Heart left ventricle (tissue), 16 donors: ENCODE results near the gene THSD4. TPM values are rescaled to one million over a fixed set of nuclear protein-coding genes. Genes with fewer than 3 reads are reported as not detected.

Source experiments
- ATAC-seq, 4 donors: fragments of 200-7000 bp; cut with Tn5 transposase; one replicate each; pipeline ENCODE4 v1.9.1; 2020 to 2022; ENCODE audit warnings: moderate library complexity in 4 of 4, mild to moderate bottlenecking in 3 of 4, moderate number of reproducible peaks in 1 of 4
- DNase-seq, 5 donors: peaks; one replicate each; pipeline ENCODE4 v3.0.0-alpha.2; 2020
- H3K27ac ChIP-seq, 12 donors: fragments of 200-600 bp; sonication (generic) in 4 of 12; one replicate each; pipeline versions ENCODE4 v1.5.0 to v1.8.0; 2016 to 2022; ENCODE audit warnings: mild to moderate bottlenecking in 2 of 12
- H3K27me3 ChIP-seq, 9 donors: fragments of 200-600 bp; sonication (generic) in 2 of 9; one replicate each; pipeline versions ENCODE4 v1.5.1 to v1.8.0; 2016 to 2022; ENCODE audit warnings: mild to moderate bottlenecking in 3 of 9
- H3K36me3 ChIP-seq, 9 donors: fragments of 200-600 bp; sonication (generic) in 2 of 9; one replicate each; pipeline versions ENCODE4 v1.5.0 to v1.8.0; 2018 to 2022; ENCODE audit warnings: mild to moderate bottlenecking in 2 of 9
- H3K4me1 ChIP-seq, 12 donors: fragments of 200-600 bp; sonication (generic) in 4 of 12; one replicate each; pipeline versions ENCODE4 v1.5.0 to v1.8.0; 2016 to 2022; ENCODE audit warnings: mild to moderate bottlenecking in 3 of 12
- H3K4me3 ChIP-seq, 12 donors: fragments of 200-600 bp; sonication (generic) in 4 of 12; one replicate each; pipeline versions ENCODE4 v1.5.0 to v1.8.0; 2017 to 2022; ENCODE audit warnings: mild to moderate bottlenecking in 9 of 12, moderate library complexity in 4 of 12
- H3K9me3 ChIP-seq, 12 donors: fragments of 200-600 bp; sonication (generic) in 4 of 12; one replicate each; pipeline versions ENCODE4 v1.5.0 to v1.8.0; 2016 to 2022; ENCODE audit warnings: mild to moderate bottlenecking in 1 of 12
- POLR2A ChIP-seq, 2 donors: fragments of 450-650 bp; IDR thresholded peaks; one replicate each; pipeline ENCODE4 v1.6.1; 2017; ENCODE audit warnings: antibody characterized with exemption in 2 of 2, mild to moderate bottlenecking in 2 of 2, moderate library complexity in 2 of 2
- WGBS, 4 donors: extraction: QIAGEN DNeasy Blood & Tissue Kit in 2 of 4; methylation state at CpG; one replicate each; pipeline versions ENCODE4 v1.1.5 to v1.1.7; 2013 to 2018; 5-methylcytosine and 5-hydroxymethylcytosine counted together
- intact Hi-C, 10 donors: fragments of 100-400 bp; cut with DNase I; formaldehyde crosslinking; loops; one replicate each; pipeline versions ENCODE4 v1.11.1 to v1.14.2; 2022
- polyA plus RNA-seq, 2 donors: library from polyadenylated mRNA; stranded (reverse); fragments of 200-250 nt; gene quantifications; one replicate each; pipeline ENCODE4 v1.2.3, GENCODE V29; 2013
- total RNA-seq, 9 donors: library from RNA; depleted of rRNA in 2 of 9; stranded (reverse); fragments of >200 nt in 2 of 9; fragmentation: NEBNext Ultra II Directional in 3 of 9; extraction: Animal tissue kit (Norgen Biotek cat#: 25700) in 3 of 9; gene quantifications; one replicate each; pipeline versions ENCODE4 v1.1.0 to v1.2.4, GENCODE V29; 2016 to 2023
- TF ChIP-seq, protein P1 (sequence below), 12 donors: fragments of 200-600 bp; sonication (generic) in 4 of 12; IDR thresholded peaks; one replicate each; pipeline versions ENCODE4 v1.5.0 to v1.8.0; 2018 to 2022; ENCODE audit warnings: antibody characterized with exemption in 12 of 12, mild to moderate bottlenecking in 5 of 12
- donor health status: ischemic (EF 13 %, LVEDD 7.1; RV severe dilation, severe dysfunction).
- donor health status: healthy with polysubstance abuse.
- donor health status: DM: no; HTN: yes; CAD: no.
- donor health status: DM: no; HTN: no; CAD: no.
- donor health status: ischemic (EF 25% LVEDD 6.9; RV normal size, moderate dysfunction).
- donor health status: ischemic (EF 25% LVEDD 5.7; RV mildly dilated, moderate dysfunction).
- donor health status: healthy.
- donor health status: DM: yes; HTN: yes; CAD: no.
- donor health status: ischemic (EF 35%, LVEDD 5.7; RV mildly dilated, moderate dysfunction).
- donor health status: nonischemic (EF 11% LVEDD 7.7; RV severe dilation, severe dysfunction).
- donor health status: DM: yes; HTN: yes; CAD: no.
- donor health status: PGD.
- donor health status: ischemic (EF 29% LVEDD 5.4; RV normal size, mild dysfunction).
- donor health status: nonischemic (EF 23%, LVEDD 6.1; RV moderate dilation, normal function).

THSD4 gene
- total and polyA plus RNA-seq, 11 donors, result 32.6 to 206 (median 93.2) TPM

DNA sequence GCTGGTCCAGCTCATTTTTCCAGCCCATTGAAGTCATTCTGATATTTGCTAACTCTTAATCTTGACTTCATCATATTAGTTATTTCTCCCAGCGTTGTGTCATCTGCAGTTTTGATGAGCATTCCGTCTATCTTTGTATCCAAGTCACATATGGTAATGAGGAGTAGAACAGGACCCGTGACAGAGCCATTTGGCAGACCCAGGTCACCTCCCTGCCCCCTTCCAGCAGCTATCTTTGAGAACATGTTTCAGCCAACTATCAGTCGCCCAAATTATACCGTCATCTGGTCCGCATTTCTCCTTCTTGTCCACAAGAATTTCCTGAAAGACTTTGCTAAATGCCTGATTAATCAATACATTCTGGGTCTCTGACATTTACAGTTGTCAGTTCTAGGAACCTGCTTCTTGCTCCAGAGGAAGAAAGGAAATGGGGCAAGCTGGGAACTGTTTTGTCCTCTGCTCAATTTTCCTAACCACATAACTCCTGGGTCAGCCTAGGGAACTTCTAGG is 347.9 kb downstream of the THSD4 start:
- WGBS, 4 donors, result 57 to 62% (median 59%) methylated on average over 6 of the region's 6 CpGs
- Histone ChIP-seq H3K9me3 (no peaks in the 10 kb centered on the region), H3K4me3 (no peak overlapping the region), H3K4me1 (peaks cover 0 to 37% (median 12%) of the 10 kb centered on the region in 12 donors), H3K36me3 (no peaks in the 10 kb centered on the region), H3K27ac (no peak overlapping the region), H3K27me3 (no peaks in the 10 kb centered on the region)
- TF ChIP-seq POLR2A (IDR thresholded peaks at IDR 0.05), result no peak
- TF ChIP-seq, protein P1, sequence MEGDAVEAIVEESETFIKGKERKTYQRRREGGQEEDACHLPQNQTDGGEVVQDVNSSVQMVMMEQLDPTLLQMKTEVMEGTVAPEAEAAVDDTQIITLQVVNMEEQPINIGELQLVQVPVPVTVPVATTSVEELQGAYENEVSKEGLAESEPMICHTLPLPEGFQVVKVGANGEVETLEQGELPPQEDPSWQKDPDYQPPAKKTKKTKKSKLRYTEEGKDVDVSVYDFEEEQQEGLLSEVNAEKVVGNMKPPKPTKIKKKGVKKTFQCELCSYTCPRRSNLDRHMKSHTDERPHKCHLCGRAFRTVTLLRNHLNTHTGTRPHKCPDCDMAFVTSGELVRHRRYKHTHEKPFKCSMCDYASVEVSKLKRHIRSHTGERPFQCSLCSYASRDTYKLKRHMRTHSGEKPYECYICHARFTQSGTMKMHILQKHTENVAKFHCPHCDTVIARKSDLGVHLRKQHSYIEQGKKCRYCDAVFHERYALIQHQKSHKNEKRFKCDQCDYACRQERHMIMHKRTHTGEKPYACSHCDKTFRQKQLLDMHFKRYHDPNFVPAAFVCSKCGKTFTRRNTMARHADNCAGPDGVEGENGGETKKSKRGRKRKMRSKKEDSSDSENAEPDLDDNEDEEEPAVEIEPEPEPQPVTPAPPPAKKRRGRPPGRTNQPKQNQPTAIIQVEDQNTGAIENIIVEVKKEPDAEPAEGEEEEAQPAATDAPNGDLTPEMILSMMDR (IDR thresholded peaks at IDR 0.05), result no peak
- DNase-seq (no peak), ATAC-seq (peak in 1 of 4 donors; percentile 52)
- intact Hi-C loops, result loop anchor here in 2 of 10 donors (5.0 kb wide), 2 partner anchors 69 to 194 kb away; no protein-coding TSS in a partner anchor

DNA sequence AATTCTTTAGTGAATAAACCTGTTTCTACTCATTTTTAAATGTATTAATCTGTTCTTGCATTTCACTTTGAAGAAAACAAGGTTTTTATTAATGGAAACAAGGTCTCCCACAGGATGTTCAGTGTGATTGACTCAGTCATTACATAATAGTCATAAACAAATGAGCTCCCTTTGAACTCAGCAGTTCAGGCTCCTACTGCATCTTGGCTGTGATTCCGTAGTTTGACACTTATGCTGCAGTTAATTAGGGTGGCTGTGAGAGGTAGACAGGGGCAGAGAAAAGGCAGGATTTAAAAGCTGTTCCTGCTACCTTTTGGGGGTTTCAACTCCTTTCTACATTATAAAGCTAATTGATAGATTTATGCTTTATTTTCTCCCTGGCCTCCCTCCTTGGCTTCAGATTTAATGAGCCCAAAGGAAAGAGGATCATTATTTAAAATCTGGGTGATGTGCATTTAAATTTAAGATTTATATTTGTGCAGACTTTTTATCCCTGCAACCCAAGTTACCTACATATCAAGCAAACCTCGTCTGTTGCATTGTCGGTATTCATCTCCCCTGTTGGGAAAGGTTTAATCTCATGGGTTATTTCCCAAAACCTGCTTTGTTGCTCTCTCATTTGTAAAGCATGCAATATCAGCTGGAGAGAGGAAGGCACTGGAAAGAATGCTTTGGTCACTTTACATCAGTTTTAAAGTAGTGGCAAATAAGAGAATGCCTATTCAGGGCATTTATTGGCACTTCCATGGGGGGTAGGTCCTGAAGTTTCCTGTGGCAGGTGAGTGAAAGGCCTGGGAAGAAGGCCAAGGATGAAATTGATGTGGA is 350.1 kb downstream of the THSD4 start:
- intact Hi-C loops, result no loop called here
- no peak for ATAC-seq
- peaks cover 0 to 3% (median 0%) of the 10 kb centered on the region in 12 donors for H3K9me3 ChIP-seq
- H3K27ac ChIP-seq, result no peak overlapping the region
- no peak for TF ChIP-seq POLR2A (IDR thresholded peaks at IDR 0.05)
- TF ChIP-seq, protein P1 (IDR thresholded peaks at IDR 0.05), result no peak
- no peak for DNase-seq
- no peaks in the 10 kb centered on the region for H3K36me3 ChIP-seq
- H3K4me3 ChIP-seq, result no peak overlapping the region
- H3K27me3 ChIP-seq, result no peaks in the 10 kb centered on the region
- peaks cover 0 to 24% (median 7%) of the 10 kb centered on the region in 12 donors for H3K4me1 ChIP-seq
- WGBS, 4 donors, result 62 to 70% (median 68%) methylated on average over 3 of the region's 3 CpGs

DNA sequence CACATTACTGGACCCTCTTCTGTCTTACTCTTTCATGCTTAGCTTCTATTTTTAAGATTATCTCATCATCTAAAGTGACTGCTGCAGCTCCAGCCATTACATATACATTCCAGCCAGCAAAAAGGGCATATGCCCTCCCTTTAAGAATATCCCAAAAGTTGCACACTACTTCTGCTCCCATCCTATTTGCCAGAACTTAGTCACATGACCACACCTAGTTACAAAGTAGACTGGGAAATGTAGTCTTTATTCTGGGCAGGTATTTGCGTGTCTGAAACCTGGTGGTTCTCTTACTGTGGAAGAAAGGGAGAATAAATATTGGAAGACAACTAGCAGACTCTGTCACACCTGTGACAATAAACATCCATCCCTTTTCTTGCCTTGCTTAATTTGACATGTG is 353.4 kb downstream of the THSD4 start:
- Histone ChIP-seq H3K4me3 (no peak overlapping the region), H3K9me3 (peaks cover 0 to 3% (median 0%) of the 10 kb centered on the region in 12 donors), H3K27me3 (no peaks in the 10 kb centered on the region), H3K36me3 (no peaks in the 10 kb centered on the region), H3K4me1 (peaks cover 0 to 33% (median 12%) of the 10 kb centered on the region in 12 donors), H3K27ac (no peak overlapping the region)
- DNase-seq (no peak), ATAC-seq (no peak)
- intact Hi-C loops, result no loop called here
- TF ChIP-seq POLR2A (IDR thresholded peaks at IDR 0.05), result no peak
- TF ChIP-seq, protein P1 (IDR thresholded peaks at IDR 0.05), result no peak
- 96 to 100% (median 99%) methylated on average over 1 of the region's 1 CpG for WGBS, 4 donors

DNA sequence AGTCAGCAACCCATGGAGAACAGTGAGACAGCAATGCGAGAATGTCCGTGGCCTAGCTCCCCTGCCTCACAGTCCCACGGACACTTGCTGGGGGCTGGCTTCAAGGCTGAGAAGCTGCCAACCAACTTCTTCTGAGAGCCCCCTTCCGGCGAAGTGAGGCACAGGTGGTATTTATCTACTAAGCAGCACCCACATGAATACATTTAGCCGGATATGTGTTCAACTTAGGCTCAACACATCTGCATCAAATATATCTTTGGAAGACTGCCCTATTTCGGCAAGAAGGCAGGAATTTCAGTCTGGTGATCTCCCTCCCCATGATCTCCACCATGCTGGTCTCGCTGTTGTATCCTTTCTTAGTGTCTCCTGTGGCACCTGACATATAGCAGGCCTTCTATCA is 354.1 kb downstream of the THSD4 start:
- peaks cover 0 to 31% (median 12%) of the 10 kb centered on the region in 12 donors for H3K4me1 ChIP-seq
- ATAC-seq, result no peak
- H3K9me3 ChIP-seq, result peaks cover 0 to 3% (median 0%) of the 10 kb centered on the region in 12 donors
- WGBS, 4 donors, result 57 to 76% (median 66%) methylated on average over 8 of the region's 8 CpGs
- no peak overlapping the region for H3K4me3 ChIP-seq
- intact Hi-C loops, result no loop called here
- H3K36me3 ChIP-seq, result no peaks in the 10 kb centered on the region
- H3K27me3 ChIP-seq, result no peaks in the 10 kb centered on the region
- H3K27ac ChIP-seq, result no peak overlapping the region
- TF ChIP-seq, protein P1 (IDR thresholded peaks at IDR 0.05), result no peak
- TF ChIP-seq POLR2A (IDR thresholded peaks at IDR 0.05), result no peak
- no peak for DNase-seq
